Activated T-helper 2 cell treated with anti-CD3 and anti-CD28 coated beads, Interferon-gamma antibody, Interleukin-2, Interleukin-4, amounts not matched to agents 10 μg/mL and 5 μg/mL and 100 μg/mL, durations not matched to agents 14 hours and 24 hours and 36 hours (primary cell): ENCODE data around the gene MYMK. TPM values are rescaled to one million over a fixed set of nuclear protein-coding genes. Genes with fewer than 3 reads are reported as not detected.

Experiments
- DNase-seq: peaks from one replicate; pipeline ENCODE4 v3.0.0; 2021; ENCODE audit warnings: low spot score
- H3K27ac Mint-ChIP-seq: one replicate; pipeline ENCODE4 v1.8.0; 2021; ENCODE audit warnings: mixed read lengths
- H3K27me3 Mint-ChIP-seq: one replicate; pipeline ENCODE4 v1.8.0; 2021; ENCODE audit warnings: low read depth, mixed read lengths
- H3K36me3 Mint-ChIP-seq: one replicate; pipeline ENCODE4 v1.8.0; 2021; ENCODE audit warnings: low read depth, mixed read lengths
- H3K4me1 Mint-ChIP-seq: one replicate; pipeline ENCODE4 v1.8.0; 2021; ENCODE audit warnings: low read depth, mixed read lengths
- H3K4me3 Mint-ChIP-seq: one replicate; pipeline ENCODE4 v1.8.0; 2021; ENCODE audit warnings: low read depth, mild to moderate bottlenecking, moderate library complexity, mixed read lengths
- H3K9me3 Mint-ChIP-seq: one replicate; pipeline ENCODE4 v1.8.0; 2021; ENCODE audit warnings: mixed read lengths
- intact Hi-C: fragments of 100-400 bp; cut with micrococcal nuclease; formaldehyde crosslinking; loops from one replicate; pipeline ENCODE4 v1.15.1; 2023
- total RNA-seq: library from RNA; stranded (reverse); gene quantifications from 2 replicates; pipeline ENCODE4 v1.2.3, GENCODE V29; 2022

MYMK gene
- total RNA-seq = not detected in 2 replicates

- intact Hi-C loops = no loop called here
- H3K4me3 Mint-ChIP-seq = no peak within 1 kb of the TSS
- no peaks in the 10 kb centered on the region for H3K27me3 Mint-ChIP-seq
- no peak for DNase-seq
- H3K4me1 Mint-ChIP-seq = no peaks in the 10 kb centered on the region
- no peak within 1 kb of the TSS for H3K27ac Mint-ChIP-seq
- H3K9me3 Mint-ChIP-seq = no peaks in the 10 kb centered on the region
- H3K36me3 Mint-ChIP-seq = no peaks in the 10 kb centered on the region
These were observed at the start of gene MYMK for GRCh38 chr9:133524679-133525228. MYMK (minus strand) TSS chr9:133524959; CDS start chr9:133524844, 115 bp downstream.

GRCh38 chr9:133573791-133574515 lies 49.2 kb upstream of the MYMK start:
- H3K27me3 Mint-ChIP-seq = peaks cover 7% of the 10 kb centered on the region
- intact Hi-C loops = no loop called here
- DNase-seq = no peak
- H3K4me1 Mint-ChIP-seq = no peaks in the 10 kb centered on the region
- no peak overlapping the region for H3K27ac Mint-ChIP-seq
- H3K4me3 Mint-ChIP-seq = no peak overlapping the region
- no peaks in the 10 kb centered on the region for H3K9me3 Mint-ChIP-seq
- H3K36me3 Mint-ChIP-seq = no peaks in the 10 kb centered on the region

- no peaks in the 10 kb centered on the region for H3K9me3 Mint-ChIP-seq
- no peaks in the 10 kb centered on the region for H3K4me1 Mint-ChIP-seq
- H3K27me3 Mint-ChIP-seq = peaks cover 4% of the 10 kb centered on the region
- no peak overlapping the region for H3K4me3 Mint-ChIP-seq
- no peak for DNase-seq
- no peak overlapping the region for H3K27ac Mint-ChIP-seq
- intact Hi-C loops = no loop called here
- H3K36me3 Mint-ChIP-seq = no peaks in the 10 kb centered on the region
These were observed 48.1 kb upstream of the MYMK start for GRCh38 chr9:133572821-133573361.

GRCh38 chr9:133571896-133572595 lies 47.3 kb upstream of the MYMK start:
- Mint-ChIP-seq H3K36me3 (no peaks in the 10 kb centered on the region), H3K27me3 (peaks cover 4% of the 10 kb centered on the region), H3K27ac (no peak overlapping the region), H3K9me3 (no peaks in the 10 kb centered on the region), H3K4me1 (no peaks in the 10 kb centered on the region), H3K4me3 (no peak overlapping the region)
- DNase-seq = no peak
- intact Hi-C loops = no loop called here

GRCh38 chr9:133571391-133571890 lies 46.7 kb upstream of the MYMK start:
- Mint-ChIP-seq H3K27ac (no peak overlapping the region), H3K36me3 (no peaks in the 10 kb centered on the region), H3K27me3 (no peaks in the 10 kb centered on the region), H3K4me3 (no peak overlapping the region), H3K9me3 (no peaks in the 10 kb centered on the region), H3K4me1 (no peaks in the 10 kb centered on the region)
- no peak for DNase-seq
- intact Hi-C loops = no loop called here

- Mint-ChIP-seq H3K27me3 (no peaks in the 10 kb centered on the region), H3K36me3 (no peaks in the 10 kb centered on the region), H3K27ac (no peak overlapping the region), H3K4me1 (no peaks in the 10 kb centered on the region), H3K4me3 (no peak overlapping the region), H3K9me3 (no peaks in the 10 kb centered on the region)
- intact Hi-C loops = no loop called here
- no peak for DNase-seq
These were observed 45.9 kb upstream of the MYMK start for GRCh38 chr9:133570691-133571080.

GRCh38 chr9:133569891-133570690 lies 45.3 kb upstream of the MYMK start:
- Mint-ChIP-seq H3K4me1 (no peaks in the 10 kb centered on the region), H3K27ac (no peak overlapping the region), H3K27me3 (no peaks in the 10 kb centered on the region), H3K9me3 (no peaks in the 10 kb centered on the region), H3K4me3 (no peak overlapping the region), H3K36me3 (no peaks in the 10 kb centered on the region)
- intact Hi-C loops = no loop called here
- no peak for DNase-seq

- intact Hi-C loops = no loop called here
- Mint-ChIP-seq H3K27me3 (no peaks in the 10 kb centered on the region), H3K36me3 (no peaks in the 10 kb centered on the region), H3K4me3 (no peak overlapping the region), H3K27ac (no peak overlapping the region), H3K9me3 (no peaks in the 10 kb centered on the region), H3K4me1 (no peaks in the 10 kb centered on the region)
- no peak for DNase-seq
These were observed 44.5 kb upstream of the MYMK start for GRCh38 chr9:133569121-133569785.

- Mint-ChIP-seq H3K36me3 (no peaks in the 10 kb centered on the region), H3K27me3 (no peaks in the 10 kb centered on the region), H3K4me1 (no peaks in the 10 kb centered on the region), H3K9me3 (no peaks in the 10 kb centered on the region), H3K27ac (no peak overlapping the region), H3K4me3 (no peak overlapping the region)
- DNase-seq = no peak
- intact Hi-C loops = no loop called here
These were observed 43.4 kb upstream of the MYMK start for GRCh38 chr9:133568186-133568585.

GRCh38 chr9:133566817-133567216 lies 42.1 kb upstream of the MYMK start:
- Mint-ChIP-seq H3K4me3 (no peak overlapping the region), H3K27me3 (no peaks in the 10 kb centered on the region), H3K36me3 (no peaks in the 10 kb centered on the region), H3K4me1 (no peaks in the 10 kb centered on the region), H3K9me3 (no peaks in the 10 kb centered on the region), H3K27ac (no peak overlapping the region)
- DNase-seq = no peak
- intact Hi-C loops = no loop called here

- Mint-ChIP-seq H3K27ac (no peak overlapping the region), H3K27me3 (no peaks in the 10 kb centered on the region), H3K4me3 (no peak overlapping the region), H3K36me3 (no peaks in the 10 kb centered on the region), H3K9me3 (no peaks in the 10 kb centered on the region), H3K4me1 (no peaks in the 10 kb centered on the region)
- intact Hi-C loops = no loop called here
- DNase-seq = no peak
These were observed 41.6 kb upstream of the MYMK start for GRCh38 chr9:133566382-133566781.

- no peaks in the 10 kb centered on the region for H3K9me3 Mint-ChIP-seq
- no peak overlapping the region for H3K4me3 Mint-ChIP-seq
- DNase-seq = no peak
- H3K4me1 Mint-ChIP-seq = no peaks in the 10 kb centered on the region
- H3K36me3 Mint-ChIP-seq = no peaks in the 10 kb centered on the region
- intact Hi-C loops = no loop called here
- H3K27ac Mint-ChIP-seq = no peak overlapping the region
- no peaks in the 10 kb centered on the region for H3K27me3 Mint-ChIP-seq
These were observed 39.8 kb upstream of the MYMK start for GRCh38 chr9:133564451-133565116.
